WTC11 (cell line): ENCODE data around the gene MOGAT2. TPM values are rescaled to one million over a fixed set of nuclear protein-coding genes. Genes with fewer than 3 reads are reported as not detected.

ENCODE experiments used
- ATAC-seq: fragments of 200-7000 bp; cut with Tn5 transposase; 2 replicates; pipeline ENCODE4 v1.10.0; 2021; ENCODE audit warnings: mild to moderate bottlenecking, moderate library complexity
- CTCF ChIA-PET: fragments of 300-600 bp; sonication (Branson Sonifier 250); formaldehyde crosslinking; loops from one replicate; lab custom pipeline; 2021; ENCODE audit warnings: antibody characterized with exemption; lab: Charles Lee
- POLR2A ChIA-PET: fragments of 350-600 bp; sonication (Branson Sonifier 250); formaldehyde crosslinking; loops from one replicate; lab custom pipeline; 2021; ENCODE audit warnings: antibody characterized with exemption; lab: Charles Lee
- DNase-seq: peaks from one replicate; pipeline ENCODE4 v3.0.0; 2021; ENCODE audit warnings: low spot score
- H3K27ac Mint-ChIP-seq: 2 replicates; pipeline ENCODE4 v1.8.0; 2021; ENCODE audit warnings: mixed read lengths
- H3K27me3 Mint-ChIP-seq: 2 replicates; pipeline ENCODE4 v1.8.0; 2021; ENCODE audit warnings: low read depth, mild to moderate bottlenecking, moderate library complexity, mixed read lengths
- H3K36me3 Mint-ChIP-seq: 2 replicates; pipeline ENCODE4 v1.8.0; 2021; ENCODE audit warnings: mixed read lengths
- H3K4me1 Mint-ChIP-seq: 2 replicates; pipeline ENCODE4 v1.8.0; 2022; ENCODE audit warnings: mixed read lengths
- H3K4me3 Mint-ChIP-seq: 2 replicates; pipeline ENCODE4 v1.8.0; 2021; ENCODE audit warnings: mild to moderate bottlenecking, moderate library complexity, mixed read lengths
- H3K9me3 Mint-ChIP-seq: 2 replicates; pipeline ENCODE4 v1.8.0; 2021; ENCODE audit warnings: mixed read lengths
- AFF4 ChIP-seq: sonication (generic); formaldehyde crosslinking; IDR thresholded peaks from 2 replicates; pipeline ENCODE4 v1.8.1; 2023; ENCODE audit warnings: mild to moderate bottlenecking, missing genetic modification reagents, borderline replicate concordance
- AR ChIP-seq: fragments of 250-450 bp; sonication (Bioruptor Pico); IDR thresholded peaks from 2 replicates; pipeline ENCODE4 v1.9.0; 2021; ENCODE audit warnings: mild to moderate bottlenecking
- ATF3 ChIP-seq: sonication (generic); formaldehyde crosslinking; conservative IDR thresholded peaks from 2 replicates; pipeline ENCODE4 v1.8.1; 2022; ENCODE audit warnings: mild to moderate bottlenecking, missing genetic modification reagents
- ATF6 ChIP-seq: sonication (generic); formaldehyde crosslinking; IDR thresholded peaks from 2 replicates; pipeline ENCODE4 v1.8.1; 2023; ENCODE audit warnings: mild to moderate bottlenecking, missing genetic modification reagents
- E2F4 ChIP-seq: sonication (generic); formaldehyde crosslinking; IDR thresholded peaks from 2 replicates; pipeline ENCODE4 v1.8.1; 2022; ENCODE audit warnings: low read depth, mild to moderate bottlenecking, moderate library complexity, missing genetic modification reagents, borderline replicate concordance
- E2F5 ChIP-seq: sonication (generic); formaldehyde crosslinking; IDR thresholded peaks from 2 replicates; pipeline ENCODE4 v1.8.1; 2022; ENCODE audit warnings: mild to moderate bottlenecking, moderate library complexity, missing genetic modification reagents
- FOXP1 ChIP-seq: sonication (generic); formaldehyde crosslinking; IDR thresholded peaks from 2 replicates; pipeline ENCODE4 v1.8.0; 2022; ENCODE audit warnings: missing genetic modification reagents, mild to moderate bottlenecking, moderate library complexity, borderline replicate concordance
- FOXP4 ChIP-seq: sonication (generic); formaldehyde crosslinking; IDR thresholded peaks from 2 replicates; pipeline ENCODE4 v1.8.0; 2022; ENCODE audit warnings: mild to moderate bottlenecking, missing genetic modification reagents
- GABPB1 ChIP-seq: sonication (generic); formaldehyde crosslinking; IDR thresholded peaks from 2 replicates; pipeline ENCODE4 v1.8.1; 2023; ENCODE audit warnings: mild to moderate bottlenecking, missing genetic modification reagents
- GTF2I ChIP-seq: fragments of 250-450 bp; sonication (Bioruptor Pico); conservative IDR thresholded peaks from 2 replicates; pipeline ENCODE4 v1.4.0; 2021; ENCODE audit warnings: mild to moderate bottlenecking
- IRF1 ChIP-seq: sonication (generic); formaldehyde crosslinking; IDR thresholded peaks from 2 replicates; pipeline ENCODE4 v1.8.0; 2023; ENCODE audit warnings: missing genetic modification reagents
- IRF2 ChIP-seq: sonication (generic); formaldehyde crosslinking; IDR thresholded peaks from 2 replicates; pipeline ENCODE4 v1.8.0; 2022; ENCODE audit warnings: low read depth, missing genetic modification reagents, borderline replicate concordance
- MAX ChIP-seq: sonication (generic); formaldehyde crosslinking; IDR thresholded peaks from 2 replicates; pipeline ENCODE4 v1.8.0; 2022; ENCODE audit warnings: mild to moderate bottlenecking, missing genetic modification reagents
- MXD4 ChIP-seq: fragments of 250-450 bp; sonication (Bioruptor Pico); IDR thresholded peaks from 2 replicates; pipeline ENCODE4 v1.8.0; 2021; ENCODE audit warnings: mild to moderate bottlenecking, moderate library complexity, borderline replicate concordance
- NFYB ChIP-seq: sonication (generic); formaldehyde crosslinking; conservative IDR thresholded peaks from 2 replicates; pipeline ENCODE4 v1.8.0; 2022; ENCODE audit warnings: low read depth, missing genetic modification reagents
- OVOL2 ChIP-seq: fragments of 250-450 bp; sonication (Bioruptor Pico); IDR thresholded peaks from 2 replicates; pipeline ENCODE4 v1.9.0; 2021; ENCODE audit warnings: mild to moderate bottlenecking, borderline replicate concordance
- SMAD3 ChIP-seq: sonication (generic); formaldehyde crosslinking; IDR thresholded peaks from 2 replicates; pipeline ENCODE4 v1.8.0; 2022; ENCODE audit warnings: missing genetic modification reagents, mild to moderate bottlenecking, borderline replicate concordance
- TP53 ChIP-seq: sonication (generic); formaldehyde crosslinking; IDR thresholded peaks from 2 replicates; pipeline ENCODE4 v1.8.1; 2023; ENCODE audit warnings: mild to moderate bottlenecking, missing genetic modification reagents
- ZNF232 ChIP-seq: sonication (generic); formaldehyde crosslinking; IDR thresholded peaks from 2 replicates; pipeline ENCODE4 v1.8.0; 2022; ENCODE audit warnings: mild to moderate bottlenecking, missing genetic modification reagents
- total RNA-seq: library from RNA; stranded (reverse); gene quantifications from 3 replicates; pipeline ENCODE4 v1.2.3, GENCODE V29; 2021

The MOGAT2 gene
- total RNA-seq, 1 experiment from 2014 or later = not detected

- TF ChIP-seq ATF6 (CRISPR knock-in tag) (no peak), TP53 (CRISPR knock-in tag) (no peak), IRF1 (CRISPR knock-in tag) (no peak), OVOL2 (no peak)
Observed at GRCh38 chr11:75762158-75762557, 44.5 kb downstream of the MOGAT2 start (continued).

- Mint-ChIP-seq H3K4me1 (peaks cover 12% of the 10 kb centered on the region), H3K9me3 (no peaks in the 10 kb centered on the region), H3K36me3 (no peaks in the 10 kb centered on the region; the same call in 1 of the 2 replicates), H3K4me3 (no peak overlapping the region), H3K27ac (no peak overlapping the region), H3K27me3 (peaks cover 23% of the 10 kb centered on the region)
- CTCF ChIA-PET = interaction anchor here (0.6 to 1.5 kb wide), 4 partner anchors 40 to 1118 kb away, joined by 3 read pairs; no protein-coding TSS in a partner anchor
- POLR2A ChIA-PET = no interaction called here
- ATAC-seq = no peak
- TF ChIP-seq AR (CRISPR knock-in tag) (no peak), GABPB1 (peak; percentile 98)
- DNase-seq = no peak
Observed at GRCh38 chr11:75762885-75763284, 45.2 kb downstream of the MOGAT2 start.

GRCh38 chr11:75763846-75764245, 46.2 kb downstream of the MOGAT2 start:
- Mint-ChIP-seq H3K4me1 (peaks cover 14% of the 10 kb centered on the region), H3K27ac (no peak overlapping the region), H3K36me3 (no peaks in the 10 kb centered on the region; the same call in 1 of the 2 replicates), H3K9me3 (no peaks in the 10 kb centered on the region), H3K27me3 (peaks cover 31% of the 10 kb centered on the region), H3K4me3 (no peak overlapping the region)
- ChIA-PET CTCF (no interaction called here), POLR2A (no interaction called here)
- DNase-seq = no peak
- ATAC-seq = no peak
- TF ChIP-seq MAX (CRISPR knock-in tag) (no peak), ATF3 (no peak), E2F5 (CRISPR knock-in tag) (no peak), IRF2 (CRISPR knock-in tag) (no peak), GTF2I (CRISPR knock-in tag) (no peak), AFF4 (CRISPR knock-in tag) (no peak), SMAD3 (no peak), ZNF232 (CRISPR knock-in tag) (no peak), FOXP1 (CRISPR knock-in tag) (no peak), NFYB (CRISPR knock-in tag) (no peak), MXD4 (no peak), FOXP4 (CRISPR knock-in tag) (no peak), E2F4 (CRISPR knock-in tag) (no peak)
